HG03108 (cell line): ENCODE data around the gene ABHD14A.
"Not testable (repeated sequence)": the region's sequence is repeated elsewhere in the genome, so short reads cannot be mapped to it uniquely, and the experiment has no call there.

ENCODE experiments used
- ATAC-seq: cut with Tn5 transposase; IDR thresholded peaks from one replicate; pipeline ENCODE4 v1.9.1; 2021; ENCODE audit warnings: moderate library complexity; ENCODE audit not compliant: unreplicated experiment

Gene ABHD14A

DNA sequence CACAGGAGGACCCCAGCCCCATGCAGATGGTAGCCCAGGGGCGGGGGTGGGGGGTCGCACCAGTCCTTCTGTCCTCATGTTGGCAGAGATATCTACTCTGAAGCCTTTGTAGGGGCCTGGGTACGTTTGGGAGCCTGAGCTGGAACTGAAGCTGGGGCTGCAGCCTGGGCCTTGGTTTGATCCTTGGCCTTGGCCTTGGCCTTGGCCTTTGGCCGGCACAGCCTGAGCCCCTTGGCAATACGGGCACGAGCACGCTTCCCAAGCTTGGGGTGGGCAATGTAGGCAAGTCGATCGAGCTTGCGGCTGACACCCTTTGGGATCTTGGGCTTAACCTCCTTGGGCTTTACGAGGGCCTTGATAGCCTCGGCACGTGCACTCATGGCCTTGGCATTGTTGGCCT is 18.8 kb downstream of the ABHD14A start:
- not testable (repeated sequence) for ATAC-seq

DNA sequence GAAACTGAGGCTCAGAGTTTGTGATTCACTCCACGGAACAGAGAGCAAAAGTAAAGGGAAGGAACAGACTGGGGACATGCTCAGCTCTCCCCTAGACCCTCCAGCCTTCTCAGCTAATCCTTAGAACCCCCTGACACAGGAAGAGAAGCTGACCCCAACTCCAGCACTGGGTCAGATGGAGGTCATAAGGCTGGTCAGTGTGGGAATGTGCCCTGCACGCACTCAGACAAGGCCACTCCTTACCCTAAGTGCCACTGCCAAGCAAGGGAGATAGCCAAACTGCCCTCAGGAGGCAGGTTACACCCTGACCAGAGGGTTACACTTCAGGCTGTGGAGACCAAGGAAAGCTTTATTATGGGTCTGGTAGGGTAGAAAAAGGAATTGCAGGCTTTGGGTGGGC is 19.7 kb downstream of the ABHD14A start:
- ATAC-seq = no peak

DNA sequence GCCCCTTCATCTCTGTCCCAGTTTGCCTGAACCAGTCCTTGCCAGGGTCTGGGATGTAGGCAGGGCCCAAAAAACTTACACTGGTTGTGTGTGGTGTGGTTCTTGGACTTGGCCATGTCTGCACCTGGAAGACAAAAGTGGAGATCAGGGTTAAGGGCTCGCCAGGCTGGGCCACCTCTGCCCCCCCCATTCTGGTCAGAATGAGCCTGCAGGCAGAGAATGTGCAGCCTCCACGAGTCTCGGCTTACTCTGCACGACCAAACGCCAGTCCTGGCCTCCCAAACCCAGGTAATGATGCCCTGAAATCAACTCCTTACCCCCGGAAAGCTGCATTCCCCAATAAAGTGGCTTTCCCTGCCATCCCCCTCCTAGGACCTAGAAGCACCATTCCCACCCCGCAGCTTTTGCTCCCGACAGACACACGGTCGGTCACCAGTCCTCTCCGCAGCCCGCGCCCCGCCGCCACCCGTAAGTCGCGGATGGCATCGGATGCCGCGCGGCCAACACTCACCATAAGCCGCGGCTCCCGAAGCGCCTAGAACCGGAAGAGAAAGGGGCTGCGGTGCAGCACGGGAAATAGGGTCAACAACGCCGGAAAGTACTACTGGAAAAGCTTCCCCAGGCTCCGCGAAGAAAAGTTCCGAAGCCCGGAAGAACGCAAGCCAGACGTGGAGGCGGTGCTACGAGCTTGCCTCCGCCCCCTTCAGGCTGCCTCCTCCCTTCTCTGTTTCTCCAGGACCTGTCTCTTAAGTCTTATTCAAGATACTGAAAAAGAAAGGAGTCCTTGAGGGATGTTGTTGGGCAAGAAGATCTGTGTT is 20.7 kb downstream of the ABHD14A start, which contains the start of gene RPL29:
Gene RPL29 (minus strand): TSS at position 550 of the 818 bp plus-strand sequence. CDS start 434 bp downstream, at position 116.
- ATAC-seq = peak; percentile 94

DNA sequence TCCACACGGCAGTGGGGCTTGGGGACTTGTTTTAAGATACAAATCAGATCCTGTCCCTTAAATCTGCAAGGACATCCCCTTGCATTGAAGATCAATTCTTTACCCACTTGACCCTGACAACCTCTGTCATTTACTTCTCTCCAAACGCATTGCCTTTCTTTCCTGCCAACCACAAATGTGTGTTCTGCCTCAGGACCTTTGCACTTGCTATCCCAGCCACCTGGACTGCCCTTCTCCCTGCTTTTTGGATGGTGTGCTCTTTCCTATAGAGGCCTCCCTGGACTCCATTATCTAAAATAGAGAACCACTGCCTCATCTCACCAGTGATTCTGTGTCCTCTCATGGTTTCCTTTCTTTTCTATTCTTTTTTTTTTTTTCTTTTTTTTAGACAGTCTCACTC is 22.3 kb downstream of the ABHD14A start:
- ATAC-seq = no peak

DNA sequence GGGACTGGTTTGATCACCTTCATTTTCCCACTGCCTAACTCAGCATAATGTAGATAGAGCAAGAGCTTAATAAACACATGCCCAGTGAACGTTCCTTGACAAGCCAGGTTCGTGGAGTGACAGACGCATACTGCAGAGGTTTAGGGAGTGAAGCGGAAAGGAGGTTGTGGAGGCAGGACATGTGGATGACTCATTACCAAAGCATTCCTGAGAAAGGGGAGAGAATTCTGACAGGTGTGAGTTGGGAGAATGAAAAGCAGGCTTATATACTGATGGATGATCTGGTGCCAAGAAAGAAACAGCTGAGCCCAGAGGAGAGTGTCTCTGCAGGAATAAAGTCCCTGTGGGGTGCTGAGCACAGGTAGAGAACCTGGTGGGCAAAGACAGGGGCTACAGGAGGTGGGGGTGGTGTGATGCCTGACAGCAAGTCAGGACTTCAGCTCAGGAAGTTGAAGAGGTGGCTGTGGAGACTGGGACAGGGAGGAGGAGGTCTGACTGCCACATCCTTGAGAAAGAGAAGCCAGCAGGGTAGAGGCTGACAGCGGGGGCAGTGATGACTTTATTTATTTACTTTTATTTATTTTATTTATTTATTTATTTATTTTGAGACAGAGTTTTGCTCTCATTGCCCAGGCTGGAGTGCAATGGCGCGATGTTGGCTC is 23.2 kb downstream of the ABHD14A start:
- no peak for ATAC-seq

DNA sequence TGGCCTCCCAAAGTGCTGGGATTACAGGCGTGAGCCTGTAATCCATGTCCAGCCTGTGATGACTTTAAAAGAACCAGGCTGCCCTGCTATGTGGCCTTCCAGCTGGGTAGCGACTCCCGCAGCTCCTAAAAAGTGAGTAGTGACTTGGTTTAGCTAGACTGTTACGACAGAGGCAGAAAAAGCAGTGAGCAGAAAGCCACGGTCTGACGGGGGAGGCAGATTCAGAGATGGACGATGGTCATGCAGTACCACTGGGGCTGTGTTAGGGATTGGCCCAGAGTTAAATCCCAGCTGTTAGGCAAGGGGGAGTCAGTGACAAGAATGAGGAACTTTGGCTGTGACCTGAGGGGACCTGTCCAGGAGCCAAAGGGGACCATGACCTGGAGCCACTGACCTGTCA is 23.9 kb downstream of the ABHD14A start:
- no peak for ATAC-seq

DNA sequence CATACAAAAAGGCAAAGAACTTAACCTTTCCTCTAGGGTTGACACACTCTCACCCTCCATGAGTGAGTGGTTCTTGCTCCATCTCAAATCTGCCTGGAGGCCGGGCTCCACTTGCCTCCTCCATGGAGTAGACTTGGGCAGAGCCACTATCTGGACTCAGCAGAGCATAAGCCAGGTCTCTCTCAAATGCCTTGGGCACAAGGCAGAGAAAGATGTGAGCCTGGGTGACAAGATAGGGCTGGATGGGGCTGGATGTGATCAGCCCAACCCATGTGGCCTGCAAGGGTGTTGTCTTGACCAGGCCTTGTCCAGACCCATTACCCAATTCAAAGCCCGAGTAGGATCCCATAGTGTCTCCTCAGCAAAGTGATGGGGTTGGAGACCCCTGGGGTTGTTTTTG is 25.0 kb downstream of the ABHD14A start:
- no peak for ATAC-seq

DNA sequence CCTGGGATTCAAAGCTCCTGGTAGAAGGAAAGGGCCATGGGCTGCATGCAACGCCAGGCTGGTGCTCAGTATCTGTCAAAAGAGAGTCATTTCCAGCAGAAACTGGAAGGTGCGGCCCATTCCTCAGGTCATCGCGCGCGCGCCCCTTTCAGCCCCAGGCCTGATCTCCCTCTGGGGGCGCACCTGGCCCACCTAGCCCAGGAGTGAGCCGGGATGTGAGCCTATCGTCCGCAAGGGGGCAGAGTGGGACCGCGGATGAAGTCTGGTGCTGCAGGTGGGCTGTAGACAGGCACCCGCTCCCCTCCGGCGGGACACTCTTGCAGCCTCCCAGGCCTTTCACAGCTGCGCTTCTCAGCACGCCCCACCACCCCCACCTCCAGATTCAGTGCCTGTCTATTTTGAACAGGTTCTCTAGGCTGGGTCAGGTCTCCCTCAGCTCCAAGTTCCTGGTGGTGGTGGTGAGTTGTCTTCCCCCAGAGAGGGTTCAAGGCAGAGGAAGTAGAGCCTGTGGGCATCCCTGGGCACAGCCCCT is 26.6 kb downstream of the ABHD14A start:
- ATAC-seq = peak; percentile 63

DNA sequence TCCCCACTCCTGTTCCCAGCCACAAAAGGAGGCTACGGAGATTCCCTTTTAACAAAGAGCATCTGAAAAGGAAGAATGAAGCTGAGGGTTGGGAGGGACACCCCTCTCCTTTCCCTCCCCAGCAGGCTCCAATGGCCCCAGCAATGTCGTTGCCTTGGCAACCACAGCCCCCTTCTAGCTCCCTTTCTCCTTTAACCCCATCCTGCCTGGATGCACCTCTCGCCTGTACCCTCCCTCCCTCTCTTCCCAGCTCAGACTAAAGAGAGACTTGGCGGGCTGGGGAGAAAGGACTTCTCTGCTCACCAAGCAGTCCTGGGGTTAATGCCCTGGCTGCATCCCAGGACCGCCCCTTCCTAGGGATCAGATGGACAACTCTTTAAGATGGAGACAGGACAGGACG is 27.9 kb downstream of the ABHD14A start:
- ATAC-seq = no peak

DNA sequence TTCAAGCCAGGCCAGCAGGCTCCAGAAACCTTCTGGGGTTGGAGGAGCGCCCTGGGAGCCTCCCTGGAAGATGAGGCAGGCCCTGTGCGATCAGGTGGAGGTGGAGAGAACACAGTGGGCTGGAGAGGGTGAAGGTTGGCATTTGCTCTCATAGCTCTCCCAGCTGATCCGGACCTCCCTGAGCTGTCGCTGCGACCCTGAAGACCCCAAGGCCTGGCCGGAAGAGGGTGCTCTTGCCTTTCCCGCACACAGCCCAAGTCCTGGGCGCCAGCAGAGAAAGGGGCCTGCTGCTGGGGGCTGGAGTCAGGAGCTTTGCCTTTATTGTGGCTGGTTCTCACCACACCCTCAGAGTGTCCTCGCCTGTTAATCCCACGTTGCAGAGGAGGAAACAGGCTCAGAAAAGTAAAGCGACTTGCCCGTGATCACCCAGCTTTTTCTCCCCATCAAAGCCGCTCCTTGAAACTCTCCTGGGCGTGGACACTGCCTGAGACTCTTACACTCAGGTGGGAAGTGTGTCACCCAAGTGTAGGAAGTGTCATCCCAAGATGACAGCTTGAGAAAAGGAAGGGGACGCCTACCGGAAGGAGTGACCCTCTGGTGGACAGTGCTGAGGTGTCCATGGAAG is 29.4 kb downstream of the ABHD14A start:
- ATAC-seq = no peak

DNA sequence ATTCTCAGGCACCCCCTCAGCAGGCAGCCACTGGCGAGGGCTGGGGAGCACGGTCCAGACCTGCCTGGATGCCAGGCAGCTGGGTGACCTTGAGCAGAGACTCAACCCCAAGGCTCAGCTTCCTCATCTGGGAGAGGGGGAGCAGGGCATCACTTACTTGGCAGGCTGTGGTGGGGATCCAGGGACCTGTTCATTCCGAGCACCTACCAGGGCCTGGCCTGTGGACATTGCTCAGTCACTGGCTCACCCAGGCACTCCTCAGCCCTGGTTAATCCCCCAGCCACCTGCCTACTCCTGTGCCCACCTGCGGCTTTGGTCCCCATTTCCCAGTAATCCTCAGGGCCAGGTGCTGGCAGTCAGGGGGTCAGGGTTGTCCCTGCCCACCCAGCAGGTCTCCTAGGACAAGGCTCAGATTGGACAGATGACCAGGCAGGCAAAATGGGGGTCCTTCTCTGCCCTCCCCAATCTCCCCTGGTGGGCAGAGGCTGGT is 30.1 kb downstream of the ABHD14A start:
- ATAC-seq = no peak

DNA sequence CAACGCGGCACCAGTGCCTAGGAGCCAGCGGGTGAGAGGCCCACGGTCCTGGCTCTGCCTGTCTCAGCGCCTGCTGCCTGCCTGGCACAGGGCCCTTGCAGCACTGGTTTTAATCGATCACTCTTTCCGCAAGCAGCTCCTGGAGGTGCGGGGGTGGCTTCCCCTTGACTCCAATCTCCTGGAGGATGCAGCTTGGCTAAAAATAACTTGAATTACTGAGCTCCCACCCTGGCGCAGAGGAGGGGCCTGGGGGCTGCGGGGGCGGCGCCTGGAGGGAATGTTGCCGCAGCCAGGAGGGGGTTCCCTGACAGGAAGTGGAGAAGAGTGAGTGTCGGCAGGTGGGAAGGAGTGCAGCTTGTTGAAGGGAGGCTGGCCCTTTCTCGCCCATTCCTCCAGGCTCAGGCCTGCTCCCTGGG is 30.7 kb downstream of the ABHD14A start:
- no peak for ATAC-seq

DNA sequence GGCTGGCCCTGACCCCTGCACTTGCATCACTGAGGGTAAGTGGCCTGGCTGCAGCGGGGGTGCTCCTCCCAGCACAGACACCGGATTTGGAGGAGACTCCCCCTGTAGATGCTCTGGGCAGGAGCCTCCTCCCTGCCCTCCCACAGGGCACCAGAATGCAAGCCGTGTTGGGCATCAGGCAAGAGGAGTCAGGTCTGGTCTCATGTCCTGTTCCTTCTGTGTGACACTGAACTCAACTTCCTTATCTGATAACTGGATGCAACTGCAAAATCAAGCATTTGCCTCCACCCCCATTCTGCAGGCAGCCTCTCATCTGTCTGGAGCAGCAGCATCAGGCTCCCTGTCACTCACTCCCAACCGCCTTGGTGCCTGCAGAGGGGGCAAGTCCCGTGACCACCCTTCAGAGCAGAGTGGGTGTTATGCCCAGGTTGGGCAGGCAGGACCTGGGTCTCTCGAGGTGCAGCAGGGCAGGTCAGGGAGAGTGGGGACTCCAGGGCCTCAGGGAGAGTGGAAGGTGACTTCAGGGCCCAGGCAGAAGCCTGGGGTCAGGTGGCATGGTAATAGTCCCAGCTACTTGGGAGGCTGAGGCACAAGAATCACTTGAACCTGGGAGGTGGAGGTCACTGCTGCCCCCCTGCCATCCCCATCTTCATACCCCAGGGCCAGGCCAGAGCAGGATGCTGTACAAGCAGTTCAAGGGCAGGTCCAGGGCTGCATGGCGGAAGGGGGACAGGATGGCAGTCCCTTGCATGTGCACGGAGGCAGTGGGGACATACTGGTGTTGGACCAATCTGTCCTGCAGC is 31.4 kb downstream of the ABHD14A start:
- ATAC-seq = no peak

DNA sequence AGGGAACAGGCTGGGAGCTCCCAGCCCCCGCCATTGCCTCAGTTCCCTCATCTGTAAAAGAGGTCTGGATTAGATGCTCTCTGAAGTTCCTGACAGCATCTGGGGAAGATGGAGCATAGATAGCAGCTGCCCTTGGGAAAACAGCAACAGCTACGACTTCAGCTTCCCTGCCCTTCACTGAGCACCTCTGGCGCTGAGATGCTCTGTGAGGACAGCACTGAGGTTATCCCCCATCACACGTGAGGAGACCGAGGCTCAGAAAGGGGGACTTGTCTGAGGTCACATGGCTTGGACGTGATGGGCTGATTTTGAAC is 31.9 kb downstream of the ABHD14A start:
- no peak for ATAC-seq

DNA sequence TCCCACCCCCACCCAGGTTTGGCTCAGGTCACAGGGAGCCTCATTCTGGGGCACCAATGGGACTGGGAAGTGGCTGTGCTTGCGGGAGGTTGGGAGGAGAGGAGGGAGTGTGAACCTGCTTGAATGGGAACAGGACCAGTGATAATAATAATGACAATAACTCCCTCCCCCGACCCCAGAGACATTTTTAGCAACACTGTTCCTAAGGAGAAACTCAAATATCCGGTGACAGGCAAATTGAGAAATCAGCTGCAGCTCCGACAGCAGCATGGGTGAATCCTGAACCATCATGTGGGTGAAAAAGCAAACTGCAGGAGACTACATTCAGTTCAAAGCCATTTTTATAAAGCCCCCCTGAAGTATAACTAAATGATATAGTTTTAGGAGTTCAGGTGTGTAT is 32.4 kb downstream of the ABHD14A start:
- no peak for ATAC-seq

DNA sequence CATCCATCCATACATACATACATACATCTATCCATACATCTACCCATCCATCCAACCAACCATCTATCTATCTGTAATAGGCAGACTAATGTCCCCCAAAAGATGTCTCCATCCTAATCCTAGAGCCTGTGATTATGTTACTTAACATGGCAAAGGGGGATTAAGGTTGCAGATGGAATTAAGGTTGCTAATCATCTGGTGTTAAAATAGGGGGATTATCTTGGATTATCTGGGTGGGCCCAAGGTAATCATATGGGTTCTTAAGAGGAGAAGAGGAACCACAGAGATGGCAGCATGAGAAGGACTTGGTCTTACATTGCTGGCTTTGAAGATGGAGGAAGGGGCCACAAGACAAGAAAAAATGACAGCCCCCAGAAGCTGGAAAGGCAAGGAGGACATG is 35.6 kb downstream of the ABHD14A start:
- ATAC-seq = no peak

DNA sequence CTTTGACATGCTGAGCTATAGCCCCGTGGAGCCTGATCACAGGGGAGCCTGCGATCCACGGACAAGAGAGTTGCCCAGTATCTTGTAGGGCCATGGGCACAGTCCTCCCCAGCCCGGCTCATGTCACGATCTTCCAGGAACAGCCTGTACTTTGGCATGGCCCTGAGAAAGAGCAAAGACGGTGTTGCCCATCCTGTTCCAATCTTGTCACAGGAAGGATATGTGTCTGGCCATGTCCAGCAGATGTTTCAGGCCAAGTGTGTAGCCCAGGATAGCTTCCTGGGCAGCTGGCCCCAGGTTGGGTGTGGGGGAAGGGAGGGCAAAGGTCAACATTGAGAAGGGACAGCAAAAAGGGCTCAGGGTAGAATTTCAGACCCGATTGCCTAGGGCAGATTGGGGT is 37.8 kb downstream of the ABHD14A start:
- no peak for ATAC-seq

DNA sequence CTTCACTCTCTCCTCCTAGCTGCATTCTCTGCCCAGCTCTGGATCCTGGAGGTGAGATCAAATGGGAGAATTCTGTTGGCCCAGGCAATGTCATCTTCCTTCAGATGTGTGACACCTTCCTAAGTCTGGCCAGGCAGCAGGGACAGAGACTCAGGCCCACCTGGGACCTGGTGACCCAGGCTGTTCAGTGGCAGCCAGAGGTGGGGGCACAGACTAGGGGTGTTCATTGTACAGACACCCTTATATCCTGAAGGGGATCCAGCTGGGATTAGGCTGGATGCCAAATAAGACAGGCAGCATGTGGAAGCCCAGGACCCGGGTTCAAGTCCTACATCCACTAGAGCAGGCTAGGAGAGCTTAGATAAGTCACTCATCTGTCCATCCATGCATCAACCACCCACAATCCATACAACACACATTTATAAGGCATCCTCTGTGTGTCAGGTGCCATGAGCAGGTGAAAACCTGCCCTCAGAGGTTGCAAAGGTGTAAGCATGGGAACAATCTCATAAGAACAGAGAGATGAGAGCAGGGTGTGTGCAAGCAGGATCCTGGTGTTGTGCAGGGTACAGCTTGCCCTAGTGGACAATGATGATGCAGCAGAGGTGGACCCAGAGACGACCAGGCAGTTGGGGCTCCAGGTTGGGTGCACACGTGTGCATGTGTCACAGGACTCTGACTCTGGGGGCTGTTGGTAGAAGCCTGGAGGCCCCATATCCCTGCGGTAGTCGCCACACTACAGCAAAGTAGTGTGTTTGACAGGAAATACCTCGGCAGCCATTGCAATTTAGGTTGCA is 39.1 kb downstream of the ABHD14A start:
- ATAC-seq = no peak

DNA sequence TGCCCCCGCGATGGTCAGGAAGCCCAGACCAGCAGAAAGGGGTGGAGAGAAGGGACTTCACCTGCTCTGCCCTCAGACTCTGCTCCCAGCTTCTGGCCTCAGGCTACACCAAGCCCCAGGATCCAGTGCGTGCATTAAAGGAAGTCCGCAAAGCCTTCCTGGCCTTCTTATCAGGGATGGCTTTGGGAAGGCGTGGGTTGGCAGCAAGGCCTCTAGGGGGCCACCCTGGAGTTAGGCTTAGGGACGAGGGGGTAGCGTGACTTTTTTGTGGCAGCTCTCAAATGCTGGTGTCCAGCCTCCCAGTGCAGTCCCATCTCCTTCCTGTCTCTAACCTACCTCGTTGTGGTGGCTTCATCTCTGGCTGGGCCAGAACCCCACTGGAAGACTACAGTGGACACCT is 39.7 kb downstream of the ABHD14A start:
- ATAC-seq = no peak
